Effector CD8-positive, alpha-beta T cell (primary cell): Measurements from ENCODE around the gene PRRG4.
"Not testable (repeated sequence)": the region's sequence is repeated elsewhere in the genome, so short reads cannot be mapped to it uniquely, and the experiment has no call there.

Experiments
- DNase-seq: peaks from one replicate; lab custom pipeline; 2025; lab: John Stamatoyannopoulos, UW

PRRG4 gene

DNA sequence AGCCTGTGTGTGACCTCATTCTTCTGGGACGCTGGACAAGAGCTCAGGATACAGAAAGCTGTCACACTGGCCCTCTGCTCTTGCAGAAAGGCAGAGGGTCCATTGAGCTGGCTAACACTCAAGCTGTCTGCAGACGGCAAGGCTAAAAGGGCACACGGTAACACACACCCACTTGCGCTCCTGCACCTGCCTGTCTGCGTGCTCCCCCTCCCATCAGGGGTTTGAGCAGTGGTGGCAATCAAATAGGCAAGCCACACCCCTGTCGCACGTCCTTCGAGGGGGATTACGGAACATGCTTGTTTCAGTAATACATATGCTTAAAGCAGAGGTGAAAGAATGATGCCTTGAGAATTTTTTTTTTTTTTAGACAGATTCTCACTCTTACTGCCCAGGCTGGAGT lies 55.8 kb downstream of the PRRG4 start:
- DNase-seq = no peak

DNA sequence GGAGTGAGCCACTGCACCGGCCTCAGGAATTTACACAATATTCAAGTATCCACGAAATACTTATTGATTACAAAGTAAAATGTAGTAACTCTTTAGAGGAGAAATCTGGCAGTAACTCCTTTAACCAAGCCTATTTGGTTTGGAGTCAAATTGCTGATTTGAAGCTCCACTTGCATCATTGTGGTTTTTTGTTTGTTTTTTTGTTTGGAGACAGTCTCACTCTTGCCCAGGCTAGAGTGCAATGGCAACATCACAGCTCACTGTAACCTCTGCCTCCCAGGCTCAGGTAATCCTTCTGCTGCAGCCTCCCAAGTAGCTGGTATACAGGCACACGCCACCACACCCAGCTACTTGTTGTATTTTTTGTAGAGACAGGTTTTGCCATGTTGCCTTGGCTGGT lies 56.5 kb downstream of the PRRG4 start:
- no peak for DNase-seq

- not testable (repeated sequence) for DNase-seq
Measured at GRCh38 chr11:32887707-32888383, 58.1 kb downstream of the PRRG4 start.

DNA sequence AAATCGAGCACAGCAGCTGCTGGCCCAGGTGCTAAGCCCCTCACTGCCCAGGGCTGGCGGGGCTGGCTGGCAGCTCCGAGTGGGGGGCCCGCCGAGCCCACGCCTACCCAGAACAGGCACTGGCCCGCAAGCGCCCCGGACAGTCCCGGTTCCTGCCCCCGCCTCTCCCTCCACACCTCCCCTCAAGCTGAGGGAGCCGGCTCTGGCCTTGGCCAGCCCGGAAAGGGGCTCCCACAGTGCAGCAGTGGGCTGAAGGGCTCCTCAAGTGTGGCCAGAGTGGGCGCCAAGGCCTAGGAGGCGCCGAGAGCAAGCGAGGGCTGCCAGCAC lies 58.6 kb downstream of the PRRG4 start:
- not testable (repeated sequence) for DNase-seq

- DNase-seq = no peak
Measured at GRCh38 chr11:32888805-32889204, 59.1 kb downstream of the PRRG4 start.

DNA sequence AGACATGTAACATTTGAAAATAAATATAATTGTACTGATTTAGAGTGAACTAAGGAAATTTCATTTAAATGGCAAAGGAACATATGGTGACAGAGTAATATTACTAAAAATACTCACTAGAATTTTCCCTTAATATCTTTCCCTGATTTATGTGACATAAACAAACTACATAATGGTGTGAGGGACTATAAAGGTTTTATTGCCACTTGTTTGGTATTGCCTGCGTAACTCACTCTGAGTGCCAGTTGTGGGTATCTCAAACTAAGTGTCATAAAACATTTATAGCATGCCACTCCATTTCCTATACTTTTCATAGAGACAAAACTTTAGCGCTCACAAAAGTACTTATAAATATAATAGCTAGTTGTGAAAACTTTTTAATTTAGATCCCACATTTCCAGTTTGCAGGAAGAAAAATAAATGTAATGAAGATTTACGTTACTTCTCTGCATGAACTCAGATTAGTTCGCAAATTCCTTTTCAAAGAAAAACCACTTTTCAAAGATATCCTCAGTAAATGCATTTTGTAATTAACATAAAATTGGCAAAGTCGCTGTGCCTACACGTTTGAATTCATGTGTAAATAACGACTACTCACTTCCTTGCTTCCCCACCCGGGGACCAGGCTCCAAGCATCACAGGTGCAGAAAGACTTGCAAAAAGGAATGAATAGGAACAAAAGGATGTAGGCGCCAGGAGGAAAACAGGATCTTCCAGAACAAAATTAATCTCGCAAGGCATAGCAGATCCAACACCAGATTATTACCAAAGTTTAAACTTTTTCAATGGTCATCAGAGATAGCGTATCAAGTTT lies 61.3 kb downstream of the PRRG4 start:
- DNase-seq = no peak

GRCh38 chr11:32891657-32892354 lies 62.1 kb downstream of the PRRG4 start:
- DNase-seq = no peak

DNA sequence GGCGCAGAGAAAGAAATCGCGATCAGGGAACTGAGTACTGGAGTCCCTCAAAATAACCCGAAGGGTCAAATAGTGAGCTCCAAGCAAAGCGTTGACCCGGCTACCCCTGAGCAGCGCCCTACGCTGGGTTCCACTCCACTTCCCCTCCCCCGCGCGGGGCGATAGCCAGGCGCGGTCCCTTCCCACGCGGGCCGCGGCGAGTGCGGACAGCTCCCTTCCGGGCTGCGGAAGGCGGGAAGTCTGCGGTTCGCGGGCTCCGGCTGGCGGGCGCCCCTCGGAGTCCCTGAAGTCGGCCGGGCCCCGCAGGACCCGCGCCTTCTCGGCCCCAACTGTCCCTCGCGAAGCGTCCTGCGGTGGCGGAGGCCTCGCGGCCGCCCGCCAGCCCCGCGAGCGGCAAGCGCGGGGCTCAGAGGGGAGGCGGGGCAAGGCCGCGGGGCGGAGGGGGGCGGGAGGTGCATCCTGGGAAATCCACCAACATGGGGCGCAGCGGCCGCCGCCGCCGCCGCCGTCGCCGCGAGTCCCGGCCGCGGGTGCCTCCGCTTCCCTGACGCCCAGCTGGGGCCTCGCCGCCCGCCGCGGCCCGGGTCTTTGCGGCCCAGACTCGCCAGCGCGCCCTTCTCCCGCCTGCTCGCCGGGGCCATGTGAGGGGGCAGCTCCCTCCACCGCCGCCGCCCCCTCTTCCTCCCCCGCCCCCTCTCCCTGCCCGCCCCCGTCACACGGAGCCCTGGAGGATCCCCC lies 62.8 kb downstream of the PRRG4 start, which contains the start of gene QSER1:
TSS of gene QSER1 (plus strand) at position 457 of the 738 bp plus-strand sequence. CDS start 315 bp downstream, outside the sequence.
- peak; percentile 62 for DNase-seq

- DNase-seq = no peak
Measured at GRCh38 chr11:32893093-32893342, 63.3 kb downstream of the PRRG4 start.

- DNase-seq = peak; percentile 51
Measured at GRCh38 chr11:32893343-32894148, 63.8 kb downstream of the PRRG4 start.

DNA sequence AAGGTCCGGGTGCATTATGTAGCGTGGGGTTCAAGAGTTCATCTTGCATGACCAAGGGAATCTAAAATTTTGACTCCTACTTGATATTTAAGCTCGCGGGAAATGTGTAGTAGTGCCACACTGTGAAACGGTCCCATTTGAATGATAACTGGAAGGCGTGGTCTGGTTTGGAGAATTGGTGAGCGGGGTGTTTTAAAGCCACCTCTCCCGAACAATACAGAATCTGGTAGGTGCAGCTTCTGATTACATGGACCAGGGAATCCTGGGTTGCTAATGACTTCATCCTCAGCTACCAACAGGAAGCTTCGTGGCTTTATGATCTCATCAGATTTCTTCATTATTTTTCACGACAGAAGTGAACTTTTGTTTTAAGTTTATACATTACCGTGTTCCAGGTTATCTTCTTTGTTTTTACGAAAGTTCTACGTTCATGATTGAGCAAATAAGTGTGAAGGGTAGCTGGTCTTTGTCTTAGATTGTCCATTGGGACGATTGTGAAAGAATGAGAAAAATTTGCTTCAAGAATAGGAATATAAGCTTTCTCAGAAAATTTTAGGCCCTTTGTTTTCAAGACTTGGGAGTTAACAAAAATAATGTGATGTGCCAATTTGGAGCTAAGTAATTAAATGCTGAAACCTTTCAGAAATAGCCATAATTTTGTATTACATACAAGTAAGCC lies 64.6 kb downstream of the PRRG4 start:
- DNase-seq = no peak

- DNase-seq = no peak
Measured at GRCh38 chr11:32894921-32895320, 65.2 kb downstream of the PRRG4 start.

DNA sequence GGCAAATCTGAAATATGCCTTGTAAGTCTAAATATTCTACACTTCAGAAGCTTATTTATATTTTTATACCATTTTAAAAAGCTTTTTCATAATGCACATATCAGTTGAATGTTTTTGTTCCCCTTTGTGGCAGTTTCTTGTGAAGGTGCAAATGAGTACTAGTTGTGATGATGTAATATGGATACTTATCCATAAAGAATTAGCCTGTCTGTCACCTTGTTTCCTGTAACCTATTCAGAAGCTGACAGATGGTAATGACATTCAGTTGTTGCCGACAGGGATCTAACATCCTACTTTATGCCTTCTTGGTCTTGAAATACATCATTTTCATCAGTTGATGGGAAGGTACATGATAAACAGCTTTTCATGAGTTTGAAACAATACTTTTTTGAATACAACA lies 65.7 kb downstream of the PRRG4 start:
- DNase-seq = no peak

DNA sequence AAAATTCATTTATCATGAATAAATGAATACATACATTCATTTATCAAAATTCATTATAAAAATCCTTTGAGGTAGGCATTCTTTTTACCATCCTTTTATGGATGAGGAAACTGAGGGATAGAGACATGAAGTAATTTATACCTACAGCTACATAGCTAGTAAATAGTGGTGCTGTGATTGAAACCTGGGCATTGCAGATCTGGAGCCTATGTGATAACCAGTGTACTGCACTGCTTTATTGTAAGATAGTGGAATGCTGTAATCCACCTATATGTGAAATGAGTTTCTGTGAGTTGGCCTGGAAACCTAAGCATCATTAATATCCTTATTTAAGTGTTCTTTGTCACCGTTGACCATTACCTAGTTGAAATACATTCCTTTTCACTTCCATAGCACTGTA lies 67.4 kb downstream of the PRRG4 start:
- no peak for DNase-seq

GRCh38 chr11:32899438-32899837 lies 69.7 kb downstream of the PRRG4 start:
- no peak for DNase-seq

DNA sequence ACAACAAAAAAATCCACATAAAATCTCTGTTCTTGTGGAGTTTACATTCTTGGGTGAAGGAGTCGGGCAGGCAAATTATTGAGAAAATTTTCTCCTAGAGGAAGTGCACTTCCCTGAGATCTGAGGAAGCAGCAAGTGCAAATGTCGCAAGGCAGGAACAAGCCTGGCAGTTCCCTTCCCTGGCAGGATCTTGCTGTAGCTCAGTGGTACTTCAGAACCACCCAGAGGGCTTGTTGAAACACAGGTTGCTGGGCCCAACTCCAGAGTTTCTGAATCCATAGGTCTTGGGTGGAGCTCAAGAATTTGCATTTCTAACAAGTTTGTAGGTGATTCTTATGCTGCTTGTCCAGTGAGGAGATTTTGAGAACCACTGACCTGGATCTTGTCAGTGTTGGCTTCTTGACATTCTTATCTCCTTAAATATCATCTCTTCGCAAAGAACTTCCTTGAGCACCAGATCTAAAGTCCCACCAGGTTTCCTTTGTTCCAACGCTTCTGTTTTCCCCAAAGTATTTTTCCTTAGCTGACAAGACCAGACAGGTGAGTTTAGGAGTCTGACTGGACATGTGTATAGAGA lies 72.5 kb downstream of the PRRG4 start:
- DNase-seq = no peak

- no peak for DNase-seq
Measured at GRCh38 chr11:32905028-32905667, 75.4 kb downstream of the PRRG4 start.
